ENCODE results near the gene GPC5.

GPC5 gene

GRCh38 chr13:91370501-91370900 is 27.9 kb upstream of the GPC5 start:
- TF ChIP-seq, protein P1, sequence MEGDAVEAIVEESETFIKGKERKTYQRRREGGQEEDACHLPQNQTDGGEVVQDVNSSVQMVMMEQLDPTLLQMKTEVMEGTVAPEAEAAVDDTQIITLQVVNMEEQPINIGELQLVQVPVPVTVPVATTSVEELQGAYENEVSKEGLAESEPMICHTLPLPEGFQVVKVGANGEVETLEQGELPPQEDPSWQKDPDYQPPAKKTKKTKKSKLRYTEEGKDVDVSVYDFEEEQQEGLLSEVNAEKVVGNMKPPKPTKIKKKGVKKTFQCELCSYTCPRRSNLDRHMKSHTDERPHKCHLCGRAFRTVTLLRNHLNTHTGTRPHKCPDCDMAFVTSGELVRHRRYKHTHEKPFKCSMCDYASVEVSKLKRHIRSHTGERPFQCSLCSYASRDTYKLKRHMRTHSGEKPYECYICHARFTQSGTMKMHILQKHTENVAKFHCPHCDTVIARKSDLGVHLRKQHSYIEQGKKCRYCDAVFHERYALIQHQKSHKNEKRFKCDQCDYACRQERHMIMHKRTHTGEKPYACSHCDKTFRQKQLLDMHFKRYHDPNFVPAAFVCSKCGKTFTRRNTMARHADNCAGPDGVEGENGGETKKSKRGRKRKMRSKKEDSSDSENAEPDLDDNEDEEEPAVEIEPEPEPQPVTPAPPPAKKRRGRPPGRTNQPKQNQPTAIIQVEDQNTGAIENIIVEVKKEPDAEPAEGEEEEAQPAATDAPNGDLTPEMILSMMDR (conservative IDR thresholded peaks at IDR 0.05) = no peak
- H3K27ac ChIP-seq = no peak overlapping the region

DNA sequence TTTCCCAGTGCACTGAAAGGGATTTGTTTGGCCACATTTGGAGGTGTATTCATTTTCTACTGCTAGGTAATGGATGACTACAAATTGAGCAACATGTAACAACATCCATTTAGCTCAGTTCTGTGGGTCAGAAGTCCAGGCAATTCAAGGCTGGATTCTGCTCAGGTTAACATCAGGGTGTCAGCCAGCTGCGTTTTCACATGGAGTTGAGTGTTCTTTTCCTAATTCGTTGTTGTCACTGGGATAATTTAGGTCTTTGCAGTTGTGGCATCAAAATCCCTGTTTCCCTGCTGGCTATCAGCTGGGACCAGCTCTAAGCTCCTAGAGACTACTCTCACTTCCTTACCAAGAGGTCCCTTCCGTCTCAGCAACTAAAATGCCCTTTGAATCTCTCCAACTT is 25.5 kb upstream of the GPC5 start:
- H3K27ac ChIP-seq = no peak overlapping the region
- TF ChIP-seq, protein P1 (conservative IDR thresholded peaks at IDR 0.05) = no peak

GRCh38 chr13:91375116-91375729 is 23.2 kb upstream of the GPC5 start:
- no peak overlapping the region for H3K27ac ChIP-seq
- TF ChIP-seq, protein P1 (conservative IDR thresholded peaks at IDR 0.05) = peak; percentile 69

- TF ChIP-seq, protein P1 (conservative IDR thresholded peaks at IDR 0.05) = peak; percentile 78
- H3K27ac ChIP-seq = no peak overlapping the region
Measured at GRCh38 chr13:91381371-91381770, 17.1 kb upstream of the GPC5 start.

DNA sequence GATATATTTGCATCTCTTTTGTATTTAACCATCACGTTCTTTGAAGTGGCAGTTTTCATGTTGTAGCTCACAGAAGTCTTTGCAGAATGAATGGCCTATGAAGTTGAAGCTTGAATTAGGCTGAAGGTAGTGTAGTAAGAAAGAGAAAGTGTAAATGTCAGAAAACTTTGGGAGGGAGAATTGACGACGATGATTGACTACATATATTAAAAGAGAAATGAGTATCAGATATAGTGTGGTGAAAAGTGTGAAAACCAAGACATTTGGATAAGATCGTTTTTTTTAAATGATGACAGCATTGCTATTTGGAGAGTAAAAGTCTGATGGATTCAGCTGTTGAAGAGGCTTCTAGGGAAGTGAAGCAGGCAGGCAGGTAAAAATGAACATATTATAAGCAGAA is 14.6 kb upstream of the GPC5 start:
- no peak overlapping the region for H3K27ac ChIP-seq
- TF ChIP-seq, protein P1 (conservative IDR thresholded peaks at IDR 0.05) = no peak

DNA sequence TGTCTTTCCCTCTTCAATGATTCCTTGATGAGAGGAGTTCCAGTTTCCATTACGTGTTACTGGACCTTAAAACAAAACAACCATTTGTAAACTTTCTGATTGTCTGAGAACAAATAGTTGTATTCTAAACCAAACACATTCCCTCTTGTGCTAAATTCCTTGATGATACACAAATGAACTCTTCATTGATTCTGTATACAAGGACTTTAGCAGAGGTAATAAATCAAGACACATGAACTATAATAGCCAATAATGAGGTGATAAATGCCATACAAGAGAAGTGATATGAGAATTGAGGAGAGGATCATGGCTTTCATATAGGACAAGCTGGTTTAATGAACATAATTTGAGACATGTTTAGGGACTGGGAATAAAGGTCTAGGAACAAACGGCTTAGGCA is 13.5 kb upstream of the GPC5 start:
- TF ChIP-seq, protein P1 (conservative IDR thresholded peaks at IDR 0.05) = no peak

DNA sequence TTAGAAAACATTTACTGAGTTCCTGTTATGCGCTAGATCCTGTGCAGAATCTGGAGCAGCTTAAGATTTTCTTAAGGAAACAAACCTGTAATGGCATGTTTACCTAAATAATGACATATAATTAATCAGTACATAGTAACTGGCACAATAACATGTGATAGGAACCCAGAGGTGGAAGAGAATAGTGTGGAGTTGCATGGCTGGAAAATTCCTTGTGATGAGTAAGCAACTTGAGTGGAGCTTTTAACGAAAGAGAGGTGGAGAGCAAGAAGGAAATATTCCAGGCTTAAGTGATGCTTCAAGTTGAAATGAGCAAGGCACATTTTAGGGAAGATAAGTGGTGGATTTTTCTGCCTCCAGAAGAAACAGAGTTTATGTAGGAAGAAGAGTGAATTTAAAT is 9.2 kb upstream of the GPC5 start:
- TF ChIP-seq, protein P1 (conservative IDR thresholded peaks at IDR 0.05) = no peak

More for the DNA sequence above, 13.5 kb upstream of the GPC5 start:
- H3K27ac ChIP-seq = no peak overlapping the region

More for the DNA sequence above, 9.2 kb upstream of the GPC5 start:
- H3K27ac ChIP-seq = no peak overlapping the region
